GM18520 (cell line): ENCODE measurements around the gene LMAN1.

Source experiments
- ATAC-seq: cut with Tn5 transposase; IDR thresholded peaks from one replicate; pipeline ENCODE4 v1.9.1; 2021; ENCODE audit not compliant: unreplicated experiment

Gene LMAN1, protein sequence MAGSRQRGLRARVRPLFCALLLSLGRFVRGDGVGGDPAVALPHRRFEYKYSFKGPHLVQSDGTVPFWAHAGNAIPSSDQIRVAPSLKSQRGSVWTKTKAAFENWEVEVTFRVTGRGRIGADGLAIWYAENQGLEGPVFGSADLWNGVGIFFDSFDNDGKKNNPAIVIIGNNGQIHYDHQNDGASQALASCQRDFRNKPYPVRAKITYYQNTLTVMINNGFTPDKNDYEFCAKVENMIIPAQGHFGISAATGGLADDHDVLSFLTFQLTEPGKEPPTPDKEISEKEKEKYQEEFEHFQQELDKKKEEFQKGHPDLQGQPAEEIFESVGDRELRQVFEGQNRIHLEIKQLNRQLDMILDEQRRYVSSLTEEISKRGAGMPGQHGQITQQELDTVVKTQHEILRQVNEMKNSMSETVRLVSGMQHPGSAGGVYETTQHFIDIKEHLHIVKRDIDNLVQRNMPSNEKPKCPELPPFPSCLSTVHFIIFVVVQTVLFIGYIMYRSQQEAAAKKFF

DNA sequence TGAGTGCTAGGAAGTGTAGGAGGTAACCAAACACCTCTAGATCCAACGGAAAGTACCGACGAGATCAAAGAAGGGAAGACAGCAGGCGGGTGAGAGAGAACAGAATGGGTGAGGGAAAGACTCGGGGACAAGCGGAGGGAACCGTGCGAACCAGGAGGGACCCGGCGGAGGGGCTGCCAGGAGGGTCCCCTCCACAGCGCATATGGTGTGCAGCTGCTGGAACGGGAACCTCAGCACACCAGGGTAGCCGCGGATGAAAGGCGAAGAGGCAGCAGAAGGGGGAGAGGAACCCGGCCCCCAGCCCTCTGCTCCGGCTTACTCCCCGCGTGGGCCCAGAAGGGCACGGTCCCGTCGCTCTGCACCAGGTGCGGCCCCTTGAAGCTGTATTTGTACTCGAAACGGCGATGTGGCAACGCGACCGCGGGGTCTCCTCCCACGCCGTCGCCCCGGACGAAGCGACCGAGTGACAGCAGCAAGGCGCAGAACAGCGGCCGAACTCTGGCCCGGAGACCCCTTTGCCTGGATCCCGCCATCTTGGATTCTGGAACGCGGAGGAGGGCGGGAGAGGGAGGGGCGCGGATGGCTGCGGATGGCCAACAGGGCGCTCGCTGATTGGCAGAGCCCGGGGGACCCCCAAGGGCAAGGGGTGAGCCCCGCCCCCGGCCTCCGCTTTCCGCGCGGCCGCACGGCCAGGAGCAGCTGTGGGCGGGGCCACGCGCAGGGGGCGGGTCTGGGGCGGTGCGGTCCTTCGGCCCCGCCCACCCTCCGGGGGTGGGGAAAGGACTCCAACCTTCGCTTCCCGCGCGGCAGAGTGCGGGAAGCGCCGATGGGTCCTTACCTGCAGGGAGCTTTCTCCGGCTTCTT, at the start of gene LMAN1:
Gene LMAN1, minus strand, starts transcription at position 554 of the 864 bp plus-strand sequence. Its CDS starts 21 bp downstream, at position 533.
- peak; percentile 91 for ATAC-seq

DNA sequence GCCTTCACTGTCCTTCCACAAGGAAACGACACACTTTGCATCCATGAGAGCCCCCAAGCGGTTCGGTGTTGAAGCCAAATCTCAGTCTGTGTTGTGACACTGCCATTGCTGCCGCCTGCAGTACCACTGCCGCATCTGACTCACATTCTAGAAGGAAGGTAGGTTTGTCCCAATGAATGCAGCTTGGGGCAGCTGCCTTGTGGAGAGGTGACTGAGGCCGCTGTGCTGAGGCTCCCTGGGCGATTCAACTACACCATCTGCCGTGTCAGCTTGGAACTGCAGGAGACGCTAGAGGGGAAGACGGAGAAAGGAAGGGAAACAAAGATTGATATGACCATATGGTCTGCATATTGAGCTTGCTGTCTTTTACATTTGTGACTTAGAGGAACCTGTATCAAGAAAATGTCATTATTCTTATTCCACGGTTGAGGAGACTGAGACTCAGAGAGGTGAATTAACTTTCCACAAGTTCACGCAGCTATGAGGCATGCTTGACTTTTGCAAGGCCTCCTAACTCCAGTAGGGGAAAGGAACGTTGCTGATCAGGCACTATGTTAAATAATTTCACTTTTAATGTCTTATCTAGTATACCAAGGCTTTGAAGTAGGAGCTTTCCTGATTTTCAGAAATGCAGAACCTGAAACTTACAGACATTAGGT, 43.5 kb upstream of the LMAN1 start:
- ATAC-seq: peak; percentile 90

DNA sequence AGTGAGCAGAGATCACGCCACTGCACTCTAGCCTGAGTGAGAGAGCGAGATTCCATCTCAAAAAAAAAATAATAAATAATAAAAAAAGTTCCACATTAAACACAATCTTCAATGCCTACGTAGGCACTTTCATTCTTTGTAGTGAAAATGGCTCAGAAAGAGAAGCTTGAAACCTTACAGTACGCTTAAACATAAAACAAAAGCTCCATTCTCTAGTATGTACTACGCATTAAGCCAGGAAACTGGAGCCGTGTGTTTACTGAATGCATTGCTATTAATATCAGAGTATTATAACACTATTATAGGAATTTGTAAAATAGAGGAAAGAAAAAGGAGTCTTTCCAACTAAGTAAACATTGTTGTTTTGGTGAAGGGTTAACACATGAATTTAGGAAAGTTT, 41.3 kb upstream of the LMAN1 start:
- no peak for ATAC-seq

DNA sequence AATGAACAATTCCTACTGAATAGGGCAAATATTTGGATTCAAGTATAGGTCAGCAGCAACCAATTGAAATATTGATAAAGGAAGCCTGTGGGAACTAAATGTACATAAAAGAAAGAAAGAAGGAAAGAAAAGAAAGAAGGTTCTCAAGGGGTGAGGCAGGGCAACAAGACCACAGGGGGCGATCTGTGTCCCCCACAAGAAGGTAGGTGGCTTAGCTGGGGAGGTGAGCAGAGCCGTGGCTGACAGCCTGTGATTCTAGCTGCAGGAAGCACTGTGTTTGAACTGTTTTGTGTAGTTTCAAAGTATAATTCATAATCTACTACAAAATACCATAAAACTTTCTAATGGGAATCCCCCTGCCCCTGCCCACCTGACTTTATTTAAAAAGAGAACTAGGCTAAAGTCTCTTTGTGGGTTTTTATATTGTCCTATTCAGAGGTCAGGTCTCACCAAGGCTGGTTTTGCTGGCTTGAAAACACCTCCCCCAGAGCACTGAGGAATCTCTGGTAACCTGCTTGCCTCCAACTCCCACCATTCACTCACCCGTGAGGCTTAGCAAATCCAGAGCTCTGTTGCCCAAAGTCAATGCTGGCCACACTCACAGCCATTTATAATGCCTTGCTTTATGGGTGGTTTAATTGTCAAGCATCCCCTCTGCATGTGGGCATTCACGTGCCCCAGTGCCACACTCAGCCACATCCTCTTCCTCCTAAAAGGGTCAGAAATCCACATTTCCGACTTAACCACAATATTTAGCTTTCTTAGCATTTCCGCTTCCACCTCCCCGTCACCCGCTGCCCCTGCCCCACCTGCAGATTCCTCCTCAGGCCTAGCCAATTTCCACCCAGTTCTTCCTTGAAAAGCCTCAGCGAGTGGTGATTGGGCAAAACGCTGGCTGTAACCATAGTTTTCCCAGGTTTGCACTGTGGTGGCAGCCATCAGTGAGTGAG, 36.4 kb upstream of the LMAN1 start:
- ATAC-seq: no peak

DNA sequence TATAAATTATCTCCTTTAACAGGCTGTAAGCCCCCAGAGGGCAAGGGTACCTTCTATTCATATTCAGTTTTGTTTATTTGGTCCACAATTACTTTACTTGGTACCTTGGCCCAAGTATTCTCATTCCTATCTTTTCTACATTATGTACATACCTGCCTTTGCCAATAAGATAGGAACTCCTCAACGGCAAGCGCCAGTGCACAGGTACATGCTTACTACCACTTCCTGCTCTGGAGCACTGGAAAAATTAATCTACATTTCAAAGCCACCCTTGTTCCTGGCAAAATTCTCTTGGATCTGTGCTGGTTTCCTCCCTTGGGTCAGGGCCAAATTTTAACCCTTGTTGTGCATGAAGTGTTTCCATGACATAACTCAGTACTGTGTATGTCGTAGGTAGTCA, 34.3 kb upstream of the LMAN1 start:
- ATAC-seq: no peak

DNA sequence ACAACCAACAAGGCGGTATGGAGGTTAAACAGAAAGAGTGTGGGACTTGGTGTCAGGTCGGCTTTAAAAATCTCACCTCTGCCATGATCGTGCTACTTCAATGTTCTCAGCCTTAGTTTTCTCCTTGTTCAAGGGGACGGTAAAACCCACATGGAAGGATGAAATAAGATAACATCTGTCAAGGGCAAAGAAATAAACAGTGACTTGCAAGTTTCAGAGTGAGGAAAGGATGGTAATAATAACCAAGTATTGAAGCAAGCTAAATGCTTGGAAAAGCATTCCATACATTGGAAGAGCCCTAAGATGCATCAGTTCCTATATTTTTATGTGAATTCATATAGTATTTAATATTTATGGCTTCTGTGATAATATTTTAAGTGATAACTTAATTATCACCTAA, 29.8 kb upstream of the LMAN1 start:
- ATAC-seq: no peak

DNA sequence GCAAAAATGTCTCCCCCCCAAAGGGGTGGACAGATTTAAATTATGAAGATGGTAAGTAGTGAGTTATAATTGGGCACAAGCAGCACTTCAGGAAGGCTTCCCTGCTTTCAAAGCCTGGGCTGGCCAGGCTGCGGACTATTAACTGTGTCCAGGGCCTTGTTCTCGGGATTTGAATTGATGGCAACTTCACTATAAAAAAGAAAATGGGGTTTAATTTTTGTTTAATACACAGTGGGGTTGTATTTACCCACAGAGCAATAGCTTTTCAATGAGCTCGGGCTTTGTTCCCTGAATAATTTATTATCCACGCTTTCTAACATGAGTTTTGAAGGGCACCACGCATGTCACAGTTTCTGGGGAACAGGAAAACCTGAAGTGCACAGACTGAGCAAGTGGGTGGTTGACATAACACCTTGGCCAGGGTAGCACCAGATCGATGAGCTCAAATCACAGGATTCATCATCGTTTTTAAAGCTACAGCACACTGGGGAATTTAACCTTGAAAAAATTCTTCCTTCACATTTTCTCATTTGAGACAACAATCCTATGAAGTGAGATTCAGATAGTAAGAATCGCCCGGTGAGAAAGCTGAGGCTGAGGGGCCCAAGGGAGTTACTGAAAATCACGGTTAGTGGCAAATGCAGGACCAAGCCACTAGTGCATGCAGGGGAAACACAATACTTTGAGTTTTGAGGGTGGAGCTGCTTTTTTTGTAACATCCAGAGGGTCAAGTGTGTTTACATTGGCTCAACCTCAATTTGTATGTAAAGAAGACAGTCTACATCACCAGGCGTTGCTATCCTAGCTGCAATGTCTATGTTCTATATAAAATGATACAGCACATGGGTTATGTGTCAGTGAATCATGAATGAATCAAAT, 28.9 kb upstream of the LMAN1 start:
- no peak for ATAC-seq

DNA sequence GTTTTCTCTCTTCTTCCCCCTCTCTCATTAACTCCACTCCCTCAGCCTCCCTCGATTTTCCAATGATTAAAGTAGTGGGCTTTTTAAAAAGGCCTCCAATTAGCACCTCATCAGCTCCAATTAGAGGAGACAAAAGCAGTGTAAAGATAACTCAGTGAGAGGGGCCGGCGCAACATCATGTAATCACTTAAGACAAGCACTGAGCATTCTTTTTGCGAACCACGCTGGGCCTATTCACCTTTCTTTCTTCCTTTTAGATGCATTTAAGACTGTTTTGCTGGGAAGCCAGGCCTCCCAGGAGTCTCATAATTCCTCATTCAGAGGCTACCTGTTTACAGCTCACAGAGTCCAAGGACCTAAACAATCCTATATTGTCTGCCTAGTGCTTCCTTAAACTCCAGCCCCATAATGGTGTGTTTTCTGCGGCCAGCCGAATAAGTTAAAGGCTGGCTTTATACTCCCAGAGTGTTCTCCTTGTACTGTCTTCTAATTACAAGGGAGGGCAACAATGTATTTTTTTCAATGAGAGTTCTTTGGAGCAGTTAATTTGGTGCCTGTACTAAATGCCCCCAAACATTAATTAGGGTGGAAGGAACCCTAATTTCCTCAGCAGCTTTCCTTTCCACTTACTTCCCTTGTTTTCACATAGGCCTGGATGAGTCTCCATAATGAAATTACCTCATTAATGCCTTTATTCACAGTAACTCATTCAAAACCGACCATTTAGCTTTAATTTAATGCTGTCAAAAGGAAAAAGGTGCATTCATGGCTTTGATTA, 28.0 kb upstream of the LMAN1 start:
- no peak for ATAC-seq

DNA sequence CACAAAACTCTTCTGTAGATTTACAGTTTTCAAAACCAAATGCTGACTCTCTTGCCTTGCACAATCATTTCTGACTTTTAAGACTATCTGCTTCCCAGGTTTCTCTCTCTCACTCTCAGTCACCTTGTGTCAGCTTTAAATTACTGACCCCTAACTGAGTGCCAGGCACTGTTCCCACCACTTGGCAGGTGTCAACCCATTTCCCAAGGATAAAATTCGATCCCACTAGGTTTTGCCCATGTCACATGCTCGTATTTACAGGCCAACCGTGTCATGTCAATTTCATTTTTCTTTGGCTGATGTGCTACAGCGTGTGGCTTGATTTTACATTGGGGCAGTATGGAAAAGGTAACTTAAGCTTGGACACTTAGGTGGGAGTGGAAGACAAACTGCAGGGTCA, 26.1 kb upstream of the LMAN1 start:
- ATAC-seq: no peak

DNA sequence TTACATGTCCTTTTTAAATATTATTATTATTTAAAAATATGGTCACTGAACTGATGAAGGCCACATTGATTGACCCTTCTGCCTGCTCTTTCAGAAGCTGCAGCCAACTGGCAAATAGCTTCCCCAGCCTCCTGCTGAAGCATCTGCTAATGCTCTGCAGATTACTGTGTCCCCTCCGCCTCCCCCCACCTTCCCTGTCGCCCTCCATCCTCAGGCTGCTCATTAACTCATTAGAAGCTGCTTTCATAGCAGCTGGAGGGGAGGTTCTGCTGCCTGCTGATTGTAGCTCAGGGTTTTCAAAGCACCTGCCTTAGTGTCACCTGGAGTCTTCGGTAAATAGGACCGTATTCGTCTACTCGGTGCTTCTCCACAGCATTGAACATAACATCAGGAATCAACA, 24.8 kb upstream of the LMAN1 start:
- ATAC-seq: no peak

DNA sequence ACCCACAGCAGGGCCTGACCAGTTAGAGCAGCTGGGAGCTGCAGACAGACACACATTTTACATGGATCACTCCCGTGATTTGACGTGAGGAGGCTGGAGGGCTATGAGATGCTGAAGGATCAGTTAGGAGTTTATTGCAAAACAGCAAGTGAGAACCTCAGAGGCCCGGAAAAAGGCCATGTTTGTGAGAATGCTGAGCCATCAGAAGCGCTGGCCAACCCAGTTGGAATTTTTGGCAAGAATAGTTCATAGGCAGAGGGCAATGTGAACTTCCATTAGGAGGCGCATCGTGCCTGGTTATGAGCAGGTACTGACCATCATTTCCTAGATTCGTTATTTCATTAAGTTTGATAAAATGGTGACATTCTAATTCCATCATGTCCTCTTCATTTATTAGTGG, 23.3 kb upstream of the LMAN1 start:
- no peak for ATAC-seq

DNA sequence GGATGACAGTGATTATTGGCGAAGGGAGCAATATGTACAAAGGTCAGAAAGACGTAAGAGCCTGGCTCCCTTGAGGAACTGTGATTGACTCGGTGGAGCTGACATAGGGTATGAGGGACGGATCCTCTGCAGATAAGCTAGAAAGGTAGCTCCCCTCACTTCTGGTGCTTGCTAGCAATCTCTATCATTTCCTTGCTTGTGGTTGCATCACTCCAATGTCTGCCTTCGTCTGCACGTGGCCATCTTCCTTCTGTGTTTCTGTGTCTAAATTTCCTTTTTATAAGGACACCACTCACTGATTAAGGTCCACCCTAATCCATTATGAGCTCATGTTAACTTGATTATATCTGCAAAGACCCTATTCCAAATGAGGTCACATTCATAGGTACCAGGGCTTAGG, 22.9 kb upstream of the LMAN1 start:
- ATAC-seq: no peak

DNA sequence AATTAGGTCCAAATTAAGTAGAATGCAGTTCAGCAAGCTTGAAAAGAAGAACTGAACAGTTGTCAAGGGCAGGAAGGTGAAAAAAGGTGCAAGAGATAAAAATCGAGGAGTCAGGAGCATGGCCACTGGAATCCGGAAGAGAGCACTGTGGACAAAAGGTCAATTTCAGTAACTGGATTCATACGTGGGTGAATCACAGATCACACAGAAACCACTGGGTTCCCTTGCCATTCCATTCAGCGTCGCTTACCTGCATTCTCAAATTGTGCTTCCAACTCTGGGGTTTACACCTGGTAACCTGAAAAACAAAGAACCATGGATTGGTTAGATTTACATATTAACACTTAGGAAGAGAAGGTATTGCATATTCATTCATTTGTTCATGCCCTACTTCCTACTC, 21.6 kb upstream of the LMAN1 start:
- ATAC-seq: no peak

DNA sequence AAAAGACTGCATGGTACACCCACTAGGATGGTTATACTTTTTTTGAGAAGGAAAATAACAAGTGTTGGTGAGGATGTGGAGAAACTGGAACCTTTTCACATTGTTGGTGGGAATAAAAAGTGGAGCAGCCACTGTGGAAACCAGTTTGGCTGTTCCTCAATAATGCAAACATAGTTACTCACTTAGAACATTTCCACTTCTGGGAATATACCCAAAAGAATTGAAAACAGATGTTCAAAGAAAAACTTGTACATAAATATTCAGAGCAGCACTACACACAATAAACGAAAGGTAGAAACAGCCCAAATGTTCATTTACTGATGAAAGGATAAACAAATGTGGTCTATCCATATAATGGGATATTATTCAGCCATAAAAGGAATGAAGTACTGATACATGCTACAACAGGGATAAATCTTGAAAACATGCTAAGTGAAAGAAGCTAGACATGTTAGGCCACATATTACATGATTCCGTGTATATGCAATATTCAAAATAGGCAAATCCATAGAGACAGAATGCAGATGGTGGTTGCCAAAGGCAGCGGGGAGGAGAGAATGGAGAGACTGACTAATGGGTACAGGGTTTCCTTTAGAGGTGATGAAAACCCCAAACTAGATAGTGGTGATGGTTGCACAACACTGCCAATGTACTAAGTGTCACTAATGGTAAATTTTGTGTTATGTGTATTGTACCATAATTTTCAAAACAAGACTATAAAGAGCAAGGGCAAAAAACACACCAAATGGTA, 20.9 kb upstream of the LMAN1 start:
- no peak for ATAC-seq

DNA sequence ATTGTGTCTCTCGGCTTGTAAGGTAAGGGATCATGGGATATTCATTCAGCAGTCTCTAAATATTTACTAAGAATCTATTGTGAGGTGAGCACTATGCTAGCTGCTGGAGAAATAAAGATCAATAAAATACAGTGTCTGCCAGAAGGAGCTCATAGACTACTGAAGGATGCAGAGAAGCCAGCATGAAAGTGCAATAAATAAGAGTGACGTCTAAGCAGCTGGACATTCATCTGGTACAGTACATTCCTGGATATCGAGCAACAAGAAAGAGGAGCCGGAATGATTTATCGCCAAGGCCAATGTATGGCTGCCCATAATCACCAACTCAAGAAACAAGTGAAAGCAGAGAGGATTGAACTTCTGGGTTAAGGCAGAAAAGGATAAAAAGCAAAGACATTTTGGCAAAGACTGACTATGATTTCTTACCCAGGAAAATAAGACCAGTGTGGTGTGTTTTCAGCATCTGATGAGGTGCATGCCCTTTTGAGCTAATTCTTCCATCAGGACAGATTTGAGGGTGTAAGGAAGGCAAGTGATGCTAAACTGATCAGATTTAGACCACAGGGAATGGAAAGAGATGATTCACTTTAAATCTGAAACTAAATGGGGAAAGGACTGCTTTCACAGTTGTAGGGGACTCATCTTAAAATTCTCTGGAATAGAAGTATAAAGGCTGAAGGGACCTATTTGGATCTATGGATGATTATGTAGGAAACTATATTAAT, 18.7 kb upstream of the LMAN1 start:
- ATAC-seq: no peak

DNA sequence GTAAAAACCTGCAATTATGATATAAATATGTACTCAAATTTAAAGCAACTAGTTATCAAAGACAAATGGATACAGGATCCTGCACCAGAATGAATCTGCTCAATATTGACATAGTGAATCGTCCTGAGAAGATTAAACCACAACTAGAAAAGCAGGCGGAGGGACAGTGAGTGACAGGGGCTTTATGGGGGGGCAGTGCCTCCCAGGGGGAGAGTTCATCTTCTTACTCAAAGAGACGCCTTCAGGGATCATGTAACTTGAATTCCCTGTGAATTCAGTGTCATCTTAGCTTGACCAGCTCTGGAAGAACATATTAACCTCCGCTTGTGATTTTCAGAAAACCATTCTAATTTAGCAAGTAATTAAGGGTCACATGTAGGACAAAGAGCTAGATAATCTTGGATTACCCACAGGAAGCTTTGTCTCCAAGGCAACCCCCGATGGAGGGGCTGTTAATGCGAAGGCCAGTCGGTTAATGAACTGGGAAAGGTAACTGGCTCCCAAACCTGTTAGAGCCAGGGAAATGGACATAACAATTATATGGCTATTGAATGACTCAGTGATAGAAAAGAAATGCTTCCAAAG, 17.4 kb upstream of the LMAN1 start:
- no peak for ATAC-seq

DNA sequence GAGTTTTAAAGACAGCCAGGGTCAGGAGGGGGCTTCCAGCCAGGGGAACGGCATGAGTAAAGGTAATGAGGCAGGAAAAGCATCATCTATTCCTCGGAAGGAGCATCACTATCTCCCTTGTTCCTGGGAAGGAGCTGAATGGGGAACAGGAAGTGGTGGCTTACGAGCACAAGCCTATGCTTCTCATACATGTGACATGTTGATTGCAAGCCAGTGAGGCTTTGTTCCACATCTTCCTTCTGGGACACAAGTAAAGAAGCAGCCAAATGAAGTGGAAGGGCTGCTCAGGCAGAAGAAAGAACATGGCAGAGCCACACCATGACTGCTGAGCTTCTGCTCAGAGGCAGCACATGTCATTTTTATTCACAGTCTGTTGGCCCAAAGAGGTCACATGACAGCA, 15.1 kb upstream of the LMAN1 start:
- ATAC-seq: no peak
